Astrocyte of the spinal cord (primary cell): ENCODE results near the gene MGAT5.

Experiments
- DNase-seq: peaks from one replicate; pipeline ENCODE4 v3.0.0; 2011; ENCODE audit warnings: low read depth, low spot score
- H3K4me3 ChIP-seq: 2 replicates; pipeline ENCODE4 v1.5.1; 2011; ENCODE audit warnings: low read depth, mild to moderate bottlenecking, low read length, moderate library complexity
- in situ Hi-C: cut with HindIII; loops from 2 replicates; pipeline ENCODE4 v1.10.0; 2017; ENCODE audit warnings: low sequenced_read_pairs
- TF ChIP-seq, protein P1 (sequence below): IDR thresholded peaks from 2 replicates; pipeline ENCODE4 v1.5.1; 2012; ENCODE audit warnings: low read depth, mild to moderate bottlenecking, low read length, inconsistent platforms

The MGAT5 gene

DNA sequence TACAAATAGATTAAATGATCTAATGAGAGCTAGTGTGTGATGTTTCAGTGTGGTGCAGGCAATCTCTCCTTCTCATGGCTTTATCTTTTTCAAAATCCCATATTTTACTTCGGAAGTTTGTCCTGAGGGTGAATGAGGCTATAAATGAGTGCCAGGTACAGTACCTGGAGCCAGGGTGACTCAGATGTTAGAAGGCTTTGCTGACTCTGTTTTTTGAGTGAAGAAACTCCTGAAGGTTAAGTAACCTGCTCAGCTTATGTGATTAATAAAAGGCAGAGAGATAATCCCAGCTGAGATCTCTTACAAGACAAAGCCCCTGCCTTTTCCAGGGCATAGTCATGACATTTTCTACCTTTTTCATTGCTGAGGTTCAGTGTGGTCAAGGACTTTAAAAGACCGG lies 52.6 kb downstream of the MGAT5 start:
- in situ Hi-C loops = no loop called here
- H3K4me3 ChIP-seq = no peak overlapping the region
- TF ChIP-seq, protein P1, sequence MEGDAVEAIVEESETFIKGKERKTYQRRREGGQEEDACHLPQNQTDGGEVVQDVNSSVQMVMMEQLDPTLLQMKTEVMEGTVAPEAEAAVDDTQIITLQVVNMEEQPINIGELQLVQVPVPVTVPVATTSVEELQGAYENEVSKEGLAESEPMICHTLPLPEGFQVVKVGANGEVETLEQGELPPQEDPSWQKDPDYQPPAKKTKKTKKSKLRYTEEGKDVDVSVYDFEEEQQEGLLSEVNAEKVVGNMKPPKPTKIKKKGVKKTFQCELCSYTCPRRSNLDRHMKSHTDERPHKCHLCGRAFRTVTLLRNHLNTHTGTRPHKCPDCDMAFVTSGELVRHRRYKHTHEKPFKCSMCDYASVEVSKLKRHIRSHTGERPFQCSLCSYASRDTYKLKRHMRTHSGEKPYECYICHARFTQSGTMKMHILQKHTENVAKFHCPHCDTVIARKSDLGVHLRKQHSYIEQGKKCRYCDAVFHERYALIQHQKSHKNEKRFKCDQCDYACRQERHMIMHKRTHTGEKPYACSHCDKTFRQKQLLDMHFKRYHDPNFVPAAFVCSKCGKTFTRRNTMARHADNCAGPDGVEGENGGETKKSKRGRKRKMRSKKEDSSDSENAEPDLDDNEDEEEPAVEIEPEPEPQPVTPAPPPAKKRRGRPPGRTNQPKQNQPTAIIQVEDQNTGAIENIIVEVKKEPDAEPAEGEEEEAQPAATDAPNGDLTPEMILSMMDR = no peak
- no peak for DNase-seq

DNA sequence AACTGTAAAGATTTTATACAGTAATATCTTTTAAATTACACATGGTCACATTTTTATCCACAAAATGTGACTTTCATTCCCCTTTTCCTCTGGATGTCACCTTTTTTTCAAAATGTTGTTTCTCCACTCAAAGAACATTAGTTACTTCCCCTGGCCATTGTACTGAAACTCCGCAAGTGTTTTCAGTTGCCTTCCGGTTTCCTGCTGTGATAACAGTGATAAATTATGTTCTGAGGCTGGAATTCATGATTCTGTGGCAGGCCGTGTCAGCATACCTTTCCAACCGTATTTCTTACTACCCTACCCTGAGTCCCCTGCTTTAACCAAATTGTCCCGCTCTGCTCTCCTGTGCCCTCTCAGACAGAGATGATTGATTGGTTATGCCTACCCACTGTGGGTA lies 53.5 kb downstream of the MGAT5 start:
- in situ Hi-C loops = no loop called here

DNA sequence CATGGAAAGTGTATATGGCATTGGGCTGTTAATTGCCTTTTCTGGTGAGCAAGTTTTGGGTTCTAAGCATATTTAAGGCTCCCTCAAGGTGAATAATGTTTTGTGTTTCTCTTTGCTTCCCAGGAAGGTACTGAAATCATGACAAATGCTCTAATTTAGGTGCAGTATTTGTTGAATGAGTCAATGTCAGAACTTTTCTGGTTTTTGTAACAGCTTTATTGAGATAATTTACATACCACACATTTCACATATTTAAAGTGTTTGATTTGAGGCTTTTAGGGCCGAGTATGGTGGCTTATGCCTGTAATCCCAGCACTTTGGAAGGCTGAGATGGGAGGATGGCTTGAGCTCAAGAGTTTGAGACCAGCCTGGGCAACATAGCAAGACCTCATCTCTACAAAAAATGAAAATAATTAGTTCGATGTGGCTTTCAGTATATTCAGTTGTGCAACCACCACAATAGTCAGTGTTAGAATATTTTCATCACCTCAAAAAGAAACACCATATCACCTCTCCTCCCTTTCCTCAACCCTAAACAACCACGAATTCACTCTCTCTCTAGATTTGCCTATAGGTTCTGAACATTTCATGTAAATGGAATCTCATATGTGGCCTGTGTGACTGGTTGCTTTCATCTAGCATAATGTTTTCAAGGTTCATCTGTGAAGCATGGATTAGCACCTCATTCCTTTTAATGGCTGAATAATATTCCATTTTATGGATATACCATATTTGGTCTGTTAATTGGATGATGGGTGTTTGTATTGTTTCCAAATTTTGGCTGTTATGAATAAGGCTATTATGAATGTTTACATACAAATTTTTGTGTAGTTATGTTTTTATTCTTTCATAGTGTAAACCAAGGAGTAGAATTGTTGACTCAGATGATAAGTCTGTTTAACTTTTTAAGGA lies 54.9 kb downstream of the MGAT5 start:
- TF ChIP-seq, protein P1 = no peak
- DNase-seq = no peak
- in situ Hi-C loops = no loop called here
- H3K4me3 ChIP-seq = no peak overlapping the region

More for the DNA sequence above, 53.5 kb downstream of the MGAT5 start:
- H3K4me3 ChIP-seq = no peak overlapping the region
- no peak for DNase-seq
- TF ChIP-seq, protein P1 = no peak

DNA sequence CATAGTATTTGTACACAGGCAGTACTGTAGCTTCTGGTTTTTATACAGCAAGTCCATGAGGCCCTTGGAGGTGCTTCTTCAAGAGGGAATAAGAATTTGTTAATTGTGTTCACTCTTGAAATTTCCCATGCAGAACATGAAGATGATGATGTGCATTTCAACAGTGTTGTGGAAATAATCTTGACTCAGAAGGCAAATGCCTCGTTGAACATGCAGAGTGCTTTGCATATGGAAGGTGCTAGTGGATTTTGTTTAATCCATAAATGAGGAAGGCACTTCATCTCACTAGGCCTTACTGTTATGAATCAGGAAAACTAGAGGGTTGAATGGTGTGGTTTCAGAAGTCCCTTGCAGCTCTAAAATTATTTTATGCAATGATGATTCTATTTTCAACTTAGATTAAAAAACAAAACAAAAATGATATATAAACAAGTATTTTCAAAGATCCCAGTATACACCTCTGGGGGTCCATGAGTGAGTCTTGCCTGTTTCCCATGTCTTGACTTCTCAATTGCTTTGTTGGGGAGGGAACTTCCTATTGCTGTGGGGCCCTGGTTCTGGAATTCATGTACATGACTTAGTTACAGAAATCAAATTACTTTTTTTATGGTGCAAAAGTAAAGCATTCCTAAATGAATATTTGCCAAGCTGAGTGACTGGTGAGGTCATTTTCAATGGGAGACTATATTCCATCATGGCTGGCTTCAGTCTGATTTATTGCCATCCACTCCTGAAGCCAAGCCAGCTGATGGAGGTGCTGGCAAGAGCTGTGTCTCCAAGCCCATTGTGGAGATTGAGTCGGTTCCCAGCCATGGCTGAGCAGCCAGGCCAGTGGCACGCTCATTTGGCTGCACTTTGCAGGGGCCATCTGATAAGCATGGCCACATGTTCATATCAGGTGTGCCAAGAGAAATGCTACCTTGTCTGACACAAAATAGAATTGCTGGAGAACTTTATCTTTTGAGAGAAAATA lies 56.5 kb downstream of the MGAT5 start:
- in situ Hi-C loops = no loop called here
- no peak for DNase-seq
- H3K4me3 ChIP-seq = no peak overlapping the region
- TF ChIP-seq, protein P1 = no peak

DNA sequence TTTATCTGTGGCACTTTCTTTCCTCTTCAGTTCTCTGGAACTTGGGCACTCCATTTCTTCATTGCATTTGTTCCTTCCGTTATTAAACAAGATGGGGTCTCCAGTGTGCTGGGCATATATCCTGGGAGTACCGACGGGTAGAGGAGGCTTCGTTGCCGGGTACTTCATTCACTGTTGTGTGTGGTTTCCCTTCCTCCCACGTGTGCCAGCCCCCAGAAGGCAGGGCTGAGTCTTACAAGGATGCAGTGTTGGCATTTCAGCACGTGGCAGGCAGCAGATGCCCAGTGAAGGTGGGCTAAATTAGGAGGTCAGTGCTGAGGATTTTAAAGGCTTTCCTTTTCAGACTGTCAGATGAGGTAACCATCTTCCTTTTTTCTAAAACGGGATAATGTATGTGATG lies 58.6 kb downstream of the MGAT5 start:
- in situ Hi-C loops = no loop called here
- no peak for DNase-seq
- no peak overlapping the region for H3K4me3 ChIP-seq
- TF ChIP-seq, protein P1 = no peak

DNA sequence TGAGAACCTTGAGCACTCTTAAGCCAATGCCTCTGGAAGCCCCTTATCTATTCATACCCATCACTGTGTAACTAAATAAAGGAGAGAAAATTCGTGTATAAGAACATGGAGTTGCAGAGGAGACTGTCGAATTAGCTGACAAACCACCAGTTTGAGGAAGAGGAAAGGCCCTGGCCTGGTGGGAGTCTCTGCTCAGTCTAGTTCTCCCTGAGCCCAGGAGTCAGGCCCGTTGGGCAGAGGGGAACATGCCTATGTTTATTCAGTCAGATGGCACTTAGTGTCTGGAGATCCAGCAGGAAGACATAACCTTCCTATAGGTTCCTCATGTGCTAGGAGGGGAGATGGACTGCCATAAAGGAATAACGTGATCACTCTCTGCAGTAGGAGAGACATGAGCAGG lies 60.3 kb downstream of the MGAT5 start:
- in situ Hi-C loops = no loop called here
- TF ChIP-seq, protein P1 = no peak
- no peak for DNase-seq
- no peak overlapping the region for H3K4me3 ChIP-seq
